K562 (cell line): ENCODE data around the gene FBXO46. TPM values are rescaled to one million over a fixed set of nuclear protein-coding genes. Genes with fewer than 3 reads are reported as not detected.

Source experiments
- ASH1L ChIP-seq: fragments of 450-650 bp; IDR thresholded peaks from 2 replicates; pipeline ENCODE4 v1.6.1; 2018; ENCODE audit warnings: borderline replicate concordance, mild to moderate bottlenecking, low read depth; ENCODE audit not compliant: partially characterized antibody
- CREB5 ChIP-seq: fragments of 250-450 bp; sonication (Bioruptor Pico); IDR thresholded peaks from 2 replicates; pipeline ENCODE4 v1.5.0; 2020; ENCODE audit warnings: mild to moderate bottlenecking
- FOSL1 ChIP-seq: fragments of 200-800 bp; sonication (Bioruptor generic); conservative IDR thresholded peaks from 2 replicates; pipeline ENCODE4 v1.6.1; 2016; ENCODE audit warnings: missing genetic modification characterization, missing compliant biosample characterization
- GATAD2A ChIP-seq: fragments of 450-650 bp; IDR thresholded peaks from 2 replicates; pipeline ENCODE4 v1.6.1; 2017
- JUNB ChIP-seq: fragments of 450-650 bp; formaldehyde crosslinking; conservative IDR thresholded peaks from 2 replicates; pipeline ENCODE4 v1.4.0; 2020; ENCODE audit warnings: mild to moderate bottlenecking
- MEIS2 ChIP-seq: fragments of 450-650 bp; IDR thresholded peaks from 2 replicates; pipeline ENCODE4 v1.6.1; 2014; ENCODE audit warnings: mild to moderate bottlenecking; ENCODE audit not compliant: partially characterized antibody
- OTX1 ChIP-seq: fragments of 450-650 bp; formaldehyde crosslinking; IDR thresholded peaks from 2 replicates; pipeline ENCODE4 v1.4.0; 2022; ENCODE audit warnings: mild to moderate bottlenecking
- PRDM10 ChIP-seq: fragments of 450-650 bp; IDR thresholded peaks from 2 replicates; pipeline ENCODE4 v1.6.1; 2018; ENCODE audit not compliant: partially characterized antibody
- RFX7 ChIP-seq: fragments of 250-450 bp; sonication (Bioruptor Pico); IDR thresholded peaks from 2 replicates; pipeline ENCODE4 v1.5.1; 2021; ENCODE audit warnings: mild to moderate bottlenecking
- RHOXF2B ChIP-seq: fragments of 250-450 bp; sonication (Bioruptor Pico); conservative IDR thresholded peaks from 2 replicates; pipeline ENCODE4 v1.5.1; 2021
- STAG1 ChIP-seq: sonication (generic); formaldehyde crosslinking; IDR thresholded peaks from 2 replicates; pipeline ENCODE4 v1.5.0; 2020; ENCODE audit warnings: missing genetic modification reagents, borderline replicate concordance
- THAP7 ChIP-seq: fragments of 250-450 bp; sonication (Bioruptor Pico); IDR thresholded peaks from 2 replicates; pipeline ENCODE4 v1.5.0; 2021
- THRA ChIP-seq: fragments of 450-650 bp; IDR thresholded peaks from 2 replicates; pipeline ENCODE4 v1.6.1; 2017; ENCODE audit warnings: mild to moderate bottlenecking, moderate library complexity
- ZC3H4 ChIP-seq: sonication (generic); formaldehyde crosslinking; IDR thresholded peaks from 2 replicates; pipeline ENCODE4 v1.9.0; 2021; ENCODE audit warnings: missing genetic modification reagents, borderline replicate concordance
- ZFX ChIP-seq: sonication (generic); formaldehyde crosslinking; IDR thresholded peaks from 2 replicates; pipeline ENCODE4 v1.8.0; 2022; ENCODE audit warnings: mild to moderate bottlenecking, missing genetic modification reagents, moderate library complexity
- ZNF232 ChIP-seq: sonication (generic); formaldehyde crosslinking; IDR thresholded peaks from 2 replicates; pipeline ENCODE4 v1.8.0; 2022; ENCODE audit warnings: mild to moderate bottlenecking, missing genetic modification reagents
- ZNF311 ChIP-seq: fragments of 250-450 bp; sonication (Bioruptor Pico); IDR thresholded peaks from 2 replicates; pipeline ENCODE4 v1.4.0; 2020; ENCODE audit warnings: mild to moderate bottlenecking, moderate library complexity
- ZNF398 ChIP-seq: fragments of 250-450 bp; sonication (Bioruptor Pico); IDR thresholded peaks from 2 replicates; pipeline ENCODE4 v1.8.0; 2021; ENCODE audit warnings: moderate library complexity, mild to moderate bottlenecking, inconsistent platforms
- ZNF695 ChIP-seq: fragments of 450-650 bp; formaldehyde crosslinking; IDR thresholded peaks from 2 replicates; pipeline ENCODE4 v1.4.0; 2020; ENCODE audit warnings: mild to moderate bottlenecking, moderate library complexity
- polyA plus RNA-seq, 8 experiments: library from polyadenylated mRNA; depleted of rRNA in 4 of 8; stranded (reverse) in 5 of 8; unstranded in 3 of 8; fragments of >200 nt; fragmentation: Nextera tagmentation in 2 of 8; fragmentation: Illumina TruSeq in 1 of 8; extraction: Ambion mirVana in 2 of 8; extraction: Trizol in 1 of 8; gene quantifications; 2 replicates each; pipeline versions ENCODE4 v1.2.1 to v1.2.3, GENCODE V29; 2011 to 2014; ENCODE audit warnings: inconsistent platforms in 1 of 8, missing spikeins in 1 of 8
- total RNA-seq, 7 experiments: library from RNA; depleted of rRNA in 6 of 7; stranded (reverse); fragments of >200 nt in 6 of 7; fragmentation: Illumina TruSeq in 2 of 7; extraction: Trizol in 2 of 7; gene quantifications; 2 replicates each; pipeline versions ENCODE4 v1.2.1 to v1.2.3, GENCODE V29; 2011 to 2021; ENCODE audit warnings: low replicate concordance in 1 of 7

FBXO46 gene
- total and polyA plus RNA-seq, 9 of the 15 experiments (the other 6 are each of a cell fraction or from before 2014, with no cell fraction given) = 1.5 to 36.1 (median 7.3) TPM

GRCh38 chr19:45730368-45731288 lies at the start of gene FBXO46 (continued):
- TF ChIP-seq THRA = no peak
- TF ChIP-seq FOSL1 (tag) = no peak
- TF ChIP-seq ZNF232 (CRISPR knock-in tag) = no peak
- no peak for TF ChIP-seq ZNF695 (CRISPR knock-in tag)
- peak; percentile 85 for TF ChIP-seq MEIS2
- TF ChIP-seq PRDM10 = peak; percentile 59
- no peak for TF ChIP-seq THAP7 (CRISPR knock-in tag)
- no peak for TF ChIP-seq ZC3H4 (CRISPR knock-in tag)
- no peak for TF ChIP-seq ZNF311
- no peak for TF ChIP-seq RHOXF2B (CRISPR knock-in tag)
- TF ChIP-seq ZFX = peak; percentile 72
- no peak for TF ChIP-seq STAG1 (CRISPR knock-in tag)
- TF ChIP-seq OTX1 (CRISPR knock-in tag) = no peak
- TF ChIP-seq CREB5 (CRISPR knock-in tag) = no peak
- no peak for TF ChIP-seq JUNB
- TF ChIP-seq GATAD2A = no peak
- no peak for TF ChIP-seq ZNF398 (CRISPR knock-in tag)
- TF ChIP-seq RFX7 (CRISPR knock-in tag) = no peak
- peak; percentile 28 for TF ChIP-seq ASH1L
